ENCODE data around the gene OR51B2. TPM values are rescaled to one million over a fixed set of nuclear protein-coding genes. Genes with fewer than 3 reads are reported as not detected.
"Not testable (repeated sequence)": the region's sequence is repeated elsewhere in the genome, so short reads cannot be mapped to it uniquely, and the experiment has no call there.

The OR51B2 gene
- total RNA-seq, 1 donor from 2014 or later: not detected

DNA sequence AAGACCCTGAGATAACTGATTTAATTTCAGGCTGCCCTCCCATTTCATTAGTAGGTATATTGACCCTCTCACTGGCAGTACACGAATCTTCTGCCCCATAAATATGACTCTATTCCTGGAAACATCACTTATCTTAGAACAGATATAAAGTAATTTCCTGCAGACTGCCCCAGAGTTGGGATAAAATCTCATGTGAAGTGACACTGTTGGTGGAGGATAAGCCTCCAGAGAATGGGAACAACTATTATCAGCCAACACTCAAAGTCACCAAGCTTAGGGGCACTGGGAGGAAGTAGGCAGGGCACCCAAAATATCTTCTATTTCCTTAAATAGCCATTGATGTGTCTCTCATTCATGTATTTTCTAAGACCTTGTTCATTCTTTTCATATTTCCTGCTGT, 11.1 kb upstream of the OR51B2 start:
- no peak overlapping the region for H3K4me3 Mint-ChIP-seq
- H3K27me3 Mint-ChIP-seq: no peaks in the 10 kb centered on the region
- H3K27ac Mint-ChIP-seq: no peak overlapping the region

DNA sequence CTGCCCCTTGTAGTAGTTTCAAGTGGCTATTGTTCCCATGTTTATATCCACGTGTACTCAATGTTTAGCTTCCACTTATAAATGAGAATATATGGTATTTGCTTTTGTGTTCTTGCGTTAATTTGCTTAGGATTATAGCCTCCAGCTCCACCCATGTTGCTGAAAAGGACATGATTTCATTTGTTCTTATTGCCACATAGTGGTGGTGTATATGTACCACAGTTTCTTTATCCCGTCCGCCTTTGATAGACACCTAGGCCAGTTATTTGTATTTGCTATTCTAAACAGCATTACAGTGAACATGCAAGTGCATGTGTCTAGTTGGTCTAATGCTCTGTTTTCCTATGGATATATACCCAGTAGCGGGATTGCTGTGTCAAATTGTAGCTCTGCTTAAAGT, 6.8 kb downstream of the OR51B2 start:
- no peak for DNase-seq (ENCODE audit: extremely low spot score, unreplicated experiment)
- no peak overlapping the region for H3K27ac Mint-ChIP-seq
- H3K4me1 Mint-ChIP-seq (ENCODE audit: unreplicated experiment): no peaks in the 10 kb centered on the region
- TF ChIP-seq, protein P1, sequence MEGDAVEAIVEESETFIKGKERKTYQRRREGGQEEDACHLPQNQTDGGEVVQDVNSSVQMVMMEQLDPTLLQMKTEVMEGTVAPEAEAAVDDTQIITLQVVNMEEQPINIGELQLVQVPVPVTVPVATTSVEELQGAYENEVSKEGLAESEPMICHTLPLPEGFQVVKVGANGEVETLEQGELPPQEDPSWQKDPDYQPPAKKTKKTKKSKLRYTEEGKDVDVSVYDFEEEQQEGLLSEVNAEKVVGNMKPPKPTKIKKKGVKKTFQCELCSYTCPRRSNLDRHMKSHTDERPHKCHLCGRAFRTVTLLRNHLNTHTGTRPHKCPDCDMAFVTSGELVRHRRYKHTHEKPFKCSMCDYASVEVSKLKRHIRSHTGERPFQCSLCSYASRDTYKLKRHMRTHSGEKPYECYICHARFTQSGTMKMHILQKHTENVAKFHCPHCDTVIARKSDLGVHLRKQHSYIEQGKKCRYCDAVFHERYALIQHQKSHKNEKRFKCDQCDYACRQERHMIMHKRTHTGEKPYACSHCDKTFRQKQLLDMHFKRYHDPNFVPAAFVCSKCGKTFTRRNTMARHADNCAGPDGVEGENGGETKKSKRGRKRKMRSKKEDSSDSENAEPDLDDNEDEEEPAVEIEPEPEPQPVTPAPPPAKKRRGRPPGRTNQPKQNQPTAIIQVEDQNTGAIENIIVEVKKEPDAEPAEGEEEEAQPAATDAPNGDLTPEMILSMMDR (conservative IDR thresholded peaks at IDR 0.05): no peak
- H3K4me3 Mint-ChIP-seq: no peak overlapping the region
- no peaks in the 10 kb centered on the region for H3K36me3 Mint-ChIP-seq
- H3K27me3 Mint-ChIP-seq: no peaks in the 10 kb centered on the region
- H3K9me3 Mint-ChIP-seq: no peaks in the 10 kb centered on the region

More for the DNA sequence above, 11.1 kb upstream of the OR51B2 start:
- no peaks in the 10 kb centered on the region for H3K36me3 Mint-ChIP-seq
- no peak for DNase-seq (ENCODE audit: extremely low spot score, unreplicated experiment)
- no peaks in the 10 kb centered on the region for H3K9me3 Mint-ChIP-seq
- no peaks in the 10 kb centered on the region for H3K4me1 Mint-ChIP-seq (ENCODE audit: unreplicated experiment)
- TF ChIP-seq, protein P1 (conservative IDR thresholded peaks at IDR 0.05): no peak

DNA sequence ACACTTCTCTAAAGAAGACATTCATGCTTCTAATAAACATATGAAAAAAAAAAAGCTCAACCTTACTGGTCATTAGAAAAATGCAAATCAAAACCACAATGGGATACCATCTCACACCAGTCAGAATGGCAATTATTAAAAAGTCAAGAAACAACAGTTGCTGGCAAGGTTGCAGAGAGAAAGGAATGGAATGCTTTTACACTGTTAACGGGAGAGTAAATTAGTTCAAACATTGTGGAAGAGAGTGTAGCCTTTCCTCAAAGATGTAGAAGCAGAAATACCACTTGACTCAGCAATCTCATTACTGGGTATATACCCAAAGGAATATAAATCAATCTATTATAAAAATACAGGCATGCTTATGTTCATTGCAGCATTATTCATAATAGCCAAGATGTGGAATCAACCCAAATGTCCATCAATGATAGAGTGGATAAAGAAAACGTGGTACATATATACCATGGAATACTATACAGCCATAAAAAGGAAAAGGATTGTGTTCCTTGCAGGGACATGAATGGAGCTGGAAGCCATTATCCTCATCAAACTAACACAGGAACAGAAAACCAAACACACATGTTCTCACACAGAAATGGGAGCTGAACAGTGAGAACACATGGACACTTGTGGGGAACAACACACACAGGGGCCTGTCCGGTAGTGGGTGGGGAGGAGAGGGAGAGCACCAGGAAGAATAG, 10.6 kb downstream of the OR51B2 start:
- not testable (repeated sequence) for H3K9me3 Mint-ChIP-seq; H3K27ac Mint-ChIP-seq; H3K27me3 Mint-ChIP-seq; H3K4me1 Mint-ChIP-seq (ENCODE audit: unreplicated experiment); DNase-seq (ENCODE audit: extremely low spot score, unreplicated experiment); H3K36me3 Mint-ChIP-seq; H3K4me3 Mint-ChIP-seq

- H3K4me3 Mint-ChIP-seq: no peak overlapping the region
- no peaks in the 10 kb centered on the region for H3K36me3 Mint-ChIP-seq
- DNase-seq (ENCODE audit: extremely low spot score, unreplicated experiment): no peak
- no peaks in the 10 kb centered on the region for H3K27me3 Mint-ChIP-seq
- H3K9me3 Mint-ChIP-seq: no peaks in the 10 kb centered on the region
- TF ChIP-seq, protein P1 (conservative IDR thresholded peaks at IDR 0.05): no peak
- no peak overlapping the region for H3K27ac Mint-ChIP-seq
- H3K4me1 Mint-ChIP-seq (ENCODE audit: unreplicated experiment): no peaks in the 10 kb centered on the region
Measured at GRCh38 chr11:5310423-5310822, 13.7 kb downstream of the OR51B2 start.

GRCh38 chr11:5307256-5308019, 16.7 kb downstream of the OR51B2 start:
- Mint-ChIP-seq H3K36me3 (no peaks in the 10 kb centered on the region), H3K9me3 (no peaks in the 10 kb centered on the region), H3K4me3 (no peak overlapping the region), H3K4me1 (ENCODE audit: unreplicated experiment) (no peaks in the 10 kb centered on the region), H3K27ac (no peak overlapping the region), H3K27me3 (no peaks in the 10 kb centered on the region)
- no peak for DNase-seq (ENCODE audit: extremely low spot score, unreplicated experiment)
- TF ChIP-seq, protein P1 (conservative IDR thresholded peaks at IDR 0.05): no peak

GRCh38 chr11:5304046-5304445, 20.1 kb downstream of the OR51B2 start:
- H3K4me3 Mint-ChIP-seq: no peak overlapping the region
- no peaks in the 10 kb centered on the region for H3K9me3 Mint-ChIP-seq
- H3K4me1 Mint-ChIP-seq (ENCODE audit: unreplicated experiment): no peaks in the 10 kb centered on the region
- DNase-seq (ENCODE audit: extremely low spot score, unreplicated experiment): no peak
- H3K36me3 Mint-ChIP-seq: no peaks in the 10 kb centered on the region
- H3K27me3 Mint-ChIP-seq: peaks cover 2% of the 10 kb centered on the region
- TF ChIP-seq, protein P1 (conservative IDR thresholded peaks at IDR 0.05): no peak
- no peak overlapping the region for H3K27ac Mint-ChIP-seq

Measured in type B pancreatic cell (in vitro differentiated cells).